Left renal cortex interstitium (tissue), 4 donors: ENCODE measurements around the gene STK32B. TPM values are rescaled to one million over a fixed set of nuclear protein-coding genes. Genes with fewer than 3 reads are reported as not detected.
"Not testable (repeated sequence)": the region's sequence is repeated elsewhere in the genome, so short reads cannot be mapped to it uniquely, and the experiment has no call there.

Source experiments
- DNase-seq, 4 donors: peaks; one replicate each; pipeline ENCODE4 v3.0.0-alpha.2; 2013; ENCODE audit warnings: low read depth in 4 of 4, low spot score in 2 of 4, missing footprints in 1 of 4
- polyA plus RNA-seq, 4 donors: library from polyadenylated mRNA; unstranded; fragments of 120-200 nt; gene quantifications; one replicate each; pipeline ENCODE4 v1.2.1, GENCODE V29; 2013; ENCODE audit not compliant: insufficient read length in 4 of 4

STK32B gene
- 10 to 100 TPM in 2 of 4 donors, 1 to 10 TPM in 2; 8.9 to 10.7 (median 9.6) TPM for polyA plus RNA-seq

DNA sequence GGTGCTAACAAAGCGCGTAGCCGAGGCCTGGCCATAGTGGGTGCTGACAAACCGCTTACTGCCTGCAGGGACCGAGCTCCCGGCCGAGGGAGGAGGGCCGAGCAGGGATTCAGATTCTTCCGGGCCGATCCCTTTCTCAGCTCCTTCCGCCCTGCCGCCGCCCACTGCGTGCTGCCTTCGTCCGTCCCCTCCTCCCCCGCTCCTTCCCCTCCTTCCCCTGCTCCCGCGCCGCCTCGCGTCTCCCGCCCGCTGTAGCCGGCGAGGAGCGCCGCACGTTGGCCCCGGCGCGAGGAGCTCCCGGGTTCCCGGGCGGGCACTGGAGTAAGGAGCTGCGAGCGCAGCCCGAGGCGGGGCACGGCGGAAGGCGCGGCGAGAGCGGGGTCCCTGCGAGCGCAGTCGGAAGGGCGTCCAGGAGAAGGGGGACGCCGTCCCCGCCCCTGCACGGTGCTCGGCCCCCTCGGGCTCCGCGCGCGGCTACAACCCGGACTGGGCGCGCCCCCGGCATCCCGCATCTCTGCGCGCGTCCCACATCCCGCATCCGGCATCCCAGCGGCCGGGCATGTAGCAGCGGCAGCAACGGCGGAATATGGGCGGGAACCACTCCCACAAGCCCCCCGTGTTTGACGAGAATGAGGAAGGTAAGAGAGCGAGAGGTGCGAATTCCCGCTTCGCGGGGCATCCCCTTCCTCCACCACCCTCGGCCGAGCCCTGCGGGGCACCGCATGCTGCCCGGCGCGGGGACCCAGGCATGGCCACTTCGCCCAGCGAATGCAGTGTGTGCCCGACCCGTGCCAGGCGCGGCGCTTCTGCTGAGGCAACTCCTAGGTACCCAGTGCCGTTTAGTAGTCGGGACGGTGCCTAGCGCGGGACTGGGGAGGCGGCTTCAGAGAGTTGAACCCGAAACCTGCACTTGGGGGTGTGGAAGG is at the start of gene STK32B:
Gene STK32B, plus strand, starts transcription at position 203 of the 926 bp plus-strand sequence.
- no peak for DNase-seq

DNA sequence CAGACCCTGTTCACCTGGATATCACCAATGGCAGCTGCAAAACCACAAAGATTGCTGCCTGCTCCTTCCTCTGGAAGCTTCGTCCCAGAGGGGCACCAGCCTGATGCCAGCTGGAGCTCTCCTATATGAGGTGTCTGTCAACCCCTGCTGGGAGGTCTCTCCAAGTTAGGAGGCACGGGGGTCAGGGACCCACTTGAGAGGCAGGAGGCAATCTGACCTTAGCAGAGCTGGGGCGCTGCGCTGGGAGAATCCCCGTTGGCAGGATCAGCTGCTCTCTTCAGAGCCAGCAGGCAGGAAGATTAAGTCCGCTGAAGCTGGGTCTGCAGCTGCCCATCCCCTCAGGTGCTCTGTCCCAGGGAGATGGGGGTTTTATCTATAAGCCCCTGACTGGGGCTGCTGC is 49.6 kb upstream of the STK32B start:
- DNase-seq = not testable (repeated sequence)

DNA sequence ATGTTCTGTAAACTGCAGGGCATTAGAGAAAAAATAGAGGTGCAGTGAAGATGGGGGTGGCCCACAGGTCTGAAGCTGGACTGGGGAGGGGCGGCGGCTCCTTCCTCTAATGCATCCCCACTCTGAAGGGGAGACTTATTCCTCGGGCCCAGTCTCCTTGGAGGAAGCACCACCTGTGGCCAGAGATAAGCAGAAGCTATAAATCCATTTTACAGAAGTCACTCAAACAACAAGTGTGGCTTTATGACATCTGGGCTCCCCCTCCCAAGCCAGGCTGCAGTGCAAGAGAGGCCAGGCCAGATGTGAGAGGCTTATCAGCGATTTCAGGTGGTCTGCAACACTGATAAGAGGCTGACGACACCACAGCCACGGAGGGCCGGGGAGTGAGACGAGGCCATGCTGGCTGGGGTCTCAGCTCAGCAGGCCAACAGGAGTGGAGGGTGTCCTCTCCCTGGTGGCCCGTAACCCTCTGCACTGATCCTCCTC is 47.9 kb upstream of the STK32B start:
- no peak for DNase-seq

DNA sequence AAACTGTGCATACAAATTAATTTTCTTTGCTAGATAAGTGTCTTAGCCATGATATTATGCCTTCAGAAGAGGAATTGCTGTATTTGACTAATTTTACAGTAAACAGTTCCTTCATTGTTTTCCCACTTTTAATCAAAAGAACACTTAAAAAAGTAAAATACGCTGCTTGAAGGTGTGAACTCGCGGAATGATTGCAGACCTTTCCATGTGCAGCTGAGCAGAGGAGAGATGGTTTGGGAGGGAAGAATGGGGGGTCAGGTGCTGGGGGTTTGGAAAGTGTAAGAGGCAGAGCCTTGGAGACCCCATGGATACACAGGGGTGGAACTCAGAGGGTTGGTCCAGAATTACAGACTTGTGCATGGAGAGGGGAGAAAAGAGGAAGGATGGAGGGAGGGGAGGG is 47.4 kb upstream of the STK32B start:
- DNase-seq = no peak

DNA sequence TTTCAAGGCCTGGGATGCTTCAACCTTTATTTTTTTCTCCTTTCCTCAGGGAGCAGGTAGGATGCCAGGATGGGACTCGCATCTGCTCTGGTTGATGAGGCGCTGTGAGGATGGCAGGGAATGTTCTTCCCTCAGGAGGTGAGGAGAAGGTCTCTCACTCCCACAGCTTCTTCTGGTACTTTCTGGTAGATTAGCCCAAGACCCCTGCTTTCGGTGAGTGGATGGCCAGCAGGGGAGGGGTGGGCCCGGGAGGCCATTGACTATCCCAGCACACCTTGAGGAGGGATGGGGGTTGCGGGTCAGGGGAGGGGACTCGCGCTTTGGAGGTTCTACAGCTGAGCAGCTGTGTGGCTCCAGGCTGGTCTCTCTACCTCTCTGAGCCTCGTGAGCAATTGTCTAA is 46.8 kb upstream of the STK32B start:
- DNase-seq = no peak

DNA sequence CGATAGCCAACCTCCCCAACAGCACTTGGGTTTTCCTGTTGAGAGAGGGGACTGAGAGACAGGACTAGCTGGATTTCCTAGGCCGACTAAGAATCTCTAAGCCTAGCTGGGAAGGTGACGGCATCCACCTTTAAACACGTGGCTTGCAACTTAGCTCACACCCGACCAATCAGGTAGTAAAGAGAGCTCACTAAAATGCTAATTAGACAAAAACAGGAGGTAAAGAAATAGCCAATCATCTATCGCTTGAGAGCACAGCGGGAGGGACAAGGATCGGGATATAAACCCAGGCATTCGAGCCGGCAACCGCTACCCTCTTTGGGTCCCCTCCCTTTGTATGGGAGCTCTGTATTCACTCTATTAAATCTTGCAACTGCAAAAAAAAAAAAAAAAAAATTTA is 44.3 kb upstream of the STK32B start:
- DNase-seq = not testable (repeated sequence)

DNA sequence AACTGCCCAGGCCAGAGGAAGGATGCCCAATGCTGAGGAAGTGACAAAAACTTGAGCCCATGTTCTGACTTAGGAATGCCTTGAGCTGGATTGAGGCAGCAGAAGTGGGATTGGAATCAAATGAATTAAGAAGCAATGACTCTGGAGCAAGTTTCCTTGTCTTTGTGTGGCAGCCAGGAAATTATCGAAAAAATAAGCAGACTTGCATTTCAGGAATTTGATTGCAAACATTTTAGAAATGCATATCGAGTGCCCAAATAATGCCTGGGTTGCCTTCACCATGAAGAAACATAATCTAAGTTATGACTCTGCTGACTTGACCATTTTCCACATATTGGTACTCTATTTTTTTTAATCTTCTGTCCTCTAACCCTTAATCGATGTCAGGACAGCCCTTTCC is 41.5 kb upstream of the STK32B start:
- DNase-seq = no peak

DNA sequence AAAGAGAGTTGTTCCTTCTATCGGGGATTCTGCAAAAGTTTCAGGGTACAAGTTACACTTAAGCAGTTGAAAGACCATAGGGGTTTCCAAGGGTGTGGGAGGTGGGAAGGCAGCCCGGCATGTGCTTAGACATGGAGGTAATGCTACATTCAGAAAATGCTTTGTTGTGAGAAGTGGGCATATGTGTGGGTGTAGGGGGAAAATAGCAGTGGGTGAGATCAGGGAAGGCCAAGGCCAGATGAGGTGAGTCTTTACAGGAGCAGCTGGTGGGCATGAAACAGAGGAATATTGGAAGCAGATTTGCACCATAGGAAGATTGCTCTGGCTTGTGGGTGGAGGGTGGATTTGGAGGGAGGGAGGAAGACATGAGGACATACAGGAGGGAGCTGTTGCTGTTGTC is 40.3 kb upstream of the STK32B start:
- DNase-seq = no peak

DNA sequence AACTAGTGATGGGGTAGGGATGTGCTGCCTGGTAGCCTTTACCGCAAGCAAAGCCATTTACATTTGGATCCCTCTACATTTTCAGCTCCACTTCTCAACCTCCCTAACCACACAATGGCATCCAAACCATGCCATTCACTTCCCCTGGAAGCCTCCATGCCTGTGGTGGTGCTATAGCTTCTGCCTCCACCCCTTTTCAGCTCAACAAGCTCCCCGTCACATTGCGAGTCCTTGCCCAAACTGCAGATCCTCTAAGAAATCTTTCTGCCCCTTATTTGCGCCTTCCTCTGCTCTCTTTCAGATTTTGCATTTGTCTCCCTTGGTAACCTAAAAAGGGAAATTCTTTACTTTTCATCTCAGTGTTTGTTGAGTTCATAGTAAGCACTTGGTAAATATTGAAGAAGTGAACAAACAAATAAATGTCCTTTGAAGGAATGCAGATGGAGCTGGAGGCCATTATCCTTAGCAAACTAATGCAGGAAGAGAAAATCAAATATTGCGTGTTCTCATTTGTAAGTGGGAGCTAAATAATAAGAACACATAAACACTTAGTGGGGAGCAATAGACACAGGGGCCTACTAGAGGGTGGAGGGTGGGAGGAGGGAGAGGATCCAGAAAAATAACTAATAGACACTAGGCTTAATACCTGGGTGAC is 38.9 kb upstream of the STK32B start:
- no peak for DNase-seq

DNA sequence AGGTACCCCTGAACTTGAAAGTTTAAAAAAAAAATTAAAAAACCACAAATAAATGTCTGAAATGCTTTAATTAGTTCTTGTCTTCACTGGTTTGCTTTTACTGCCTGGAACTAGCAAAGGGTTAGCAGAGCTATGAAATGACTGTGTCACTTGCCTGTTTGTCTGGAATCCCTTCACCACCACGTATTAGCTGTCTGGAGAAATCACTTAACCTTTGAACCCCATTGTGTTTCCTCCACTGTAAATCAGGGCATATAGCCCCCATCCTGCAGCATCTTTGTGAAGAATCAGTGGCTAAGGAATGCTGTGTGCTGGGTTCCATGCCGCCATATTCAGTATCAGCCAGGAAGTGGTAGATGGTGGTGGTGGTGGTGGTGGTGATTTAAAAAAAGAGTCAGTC is 38.3 kb upstream of the STK32B start:
- no peak for DNase-seq

DNA sequence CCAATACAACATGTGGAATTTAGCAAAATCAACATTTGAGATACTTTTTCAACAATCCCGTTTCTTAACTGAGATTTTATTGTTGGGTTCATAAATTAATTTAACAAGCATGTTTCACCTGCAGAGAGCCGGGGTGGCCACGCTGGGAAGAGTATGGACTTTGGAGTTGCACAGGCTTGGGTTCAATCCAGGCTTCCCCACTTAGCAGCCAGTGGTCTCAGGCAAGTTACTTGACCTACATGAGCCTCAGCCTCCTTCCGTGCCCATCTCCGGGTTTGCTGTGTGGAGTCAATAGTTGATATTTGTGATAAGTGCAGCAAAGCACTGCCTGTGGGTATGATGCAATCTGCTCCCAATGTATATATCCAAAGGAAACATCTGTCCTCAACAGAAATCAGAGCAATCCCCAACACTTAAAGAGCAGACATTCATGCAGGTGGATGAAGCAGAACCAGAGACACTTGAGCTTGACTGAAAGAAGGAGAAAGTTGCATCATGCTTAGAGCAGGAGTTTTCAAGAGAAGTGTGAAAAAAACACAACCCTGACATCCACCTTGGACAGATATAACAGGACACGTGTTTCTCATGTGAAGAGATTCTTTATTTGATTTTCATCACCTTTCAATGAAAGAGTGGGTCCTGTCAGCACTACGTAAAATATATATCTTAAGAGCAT is 37.1 kb upstream of the STK32B start:
- DNase-seq = no peak

DNA sequence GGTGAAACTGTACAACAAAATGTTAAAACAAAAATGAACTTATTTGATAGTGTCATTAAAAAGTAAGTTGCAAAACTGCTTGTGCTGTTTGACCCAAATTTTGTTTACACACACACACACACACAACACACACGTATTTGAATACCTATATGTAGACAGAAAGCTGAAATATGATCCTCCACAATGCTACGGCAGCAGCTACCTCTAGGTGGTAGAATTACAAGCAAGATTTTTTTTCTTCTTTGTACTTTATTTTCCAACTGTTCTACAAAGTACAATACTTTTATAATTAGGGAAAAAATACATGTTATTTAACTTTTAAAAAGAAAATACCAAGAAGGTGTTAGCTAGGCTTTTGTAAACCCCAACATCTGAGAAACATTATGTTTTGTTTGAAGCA is 33.2 kb upstream of the STK32B start:
- DNase-seq = no peak

DNA sequence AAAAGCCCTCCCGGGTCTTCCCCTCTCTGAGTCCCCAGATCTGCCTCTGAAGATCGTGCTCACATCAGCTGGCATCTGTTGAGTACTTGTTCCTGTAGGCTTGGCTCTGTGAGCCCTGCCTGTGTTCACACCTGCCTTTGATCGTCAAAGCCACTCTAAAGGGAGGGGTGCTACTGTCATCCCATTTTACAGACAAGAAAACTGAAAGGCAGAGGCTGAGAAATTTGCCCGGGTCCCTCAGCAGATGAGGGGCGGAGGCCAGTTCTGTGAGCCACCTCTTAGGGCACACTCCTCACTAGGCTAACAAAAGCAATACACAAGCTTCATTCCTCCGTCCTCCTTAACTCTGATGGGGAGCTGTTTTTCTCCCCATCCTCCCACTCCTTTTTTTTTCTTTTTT is 32.7 kb upstream of the STK32B start:
- DNase-seq = no peak

DNA sequence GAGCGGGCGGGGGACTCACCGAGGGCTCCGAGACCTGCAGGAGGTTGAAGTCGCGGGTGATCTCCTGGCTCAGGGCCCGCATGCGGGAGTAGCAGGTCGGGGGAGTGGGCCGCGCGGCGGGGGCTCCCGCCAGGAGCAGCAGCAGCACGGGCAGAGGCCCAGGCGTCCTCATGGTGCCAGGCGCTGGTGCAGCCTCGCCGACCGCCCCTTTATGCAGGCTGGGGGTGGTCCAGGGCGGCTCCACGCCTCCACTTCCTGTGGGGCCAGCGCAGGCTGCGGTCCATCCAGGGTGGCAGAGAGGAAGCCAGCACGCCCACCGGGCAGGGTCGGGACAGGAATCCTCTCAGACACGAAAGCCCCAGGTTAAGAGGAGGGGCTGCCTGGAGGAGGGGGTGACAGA is 32.0 kb upstream of the STK32B start, which contains the start of gene CYTL1:
Gene CYTL1, minus strand, starts transcription at position 185 of the 400 bp plus-strand sequence. Its CDS starts 13 bp downstream, at position 172.
- DNase-seq = no peak

DNA sequence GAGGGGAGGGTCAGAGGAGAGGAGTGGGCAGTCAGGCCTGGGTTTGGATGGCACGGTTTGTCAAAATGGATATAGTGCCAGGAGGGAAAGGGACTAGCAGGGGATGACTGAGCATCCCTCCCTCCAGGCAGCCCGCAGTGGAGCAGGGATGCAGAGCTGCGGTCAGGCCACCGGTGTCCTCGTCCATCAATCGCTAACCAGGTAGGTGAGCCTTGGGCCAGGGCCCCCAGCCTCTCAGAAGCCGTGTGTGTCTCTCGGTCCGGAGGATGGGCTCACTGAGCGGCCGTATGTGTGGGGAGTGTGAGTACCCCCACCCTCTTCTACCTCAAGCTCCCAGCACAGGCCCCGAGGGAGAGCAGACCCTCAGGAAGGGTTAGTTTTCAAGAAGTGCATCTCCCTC is 31.5 kb upstream of the STK32B start:
- DNase-seq = no peak

DNA sequence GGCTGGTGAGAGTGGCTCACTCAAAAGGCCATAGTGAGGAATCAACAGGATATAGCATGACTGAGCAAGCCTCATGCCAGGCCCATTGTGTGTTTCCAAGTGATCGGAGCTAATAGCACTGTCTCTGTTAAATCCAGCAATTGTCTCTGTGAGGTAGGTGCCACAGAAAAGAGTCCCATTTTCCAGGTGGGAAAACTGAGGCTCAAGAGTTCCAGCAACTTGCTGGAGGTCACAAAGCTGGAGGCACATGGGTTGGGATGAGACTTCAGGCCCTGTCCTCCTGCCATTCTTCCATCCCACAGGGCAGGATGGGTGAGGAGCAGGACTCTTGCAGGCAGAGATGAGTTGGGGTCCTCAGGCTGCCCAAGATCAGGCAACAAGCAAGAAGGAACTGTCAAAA is 30.9 kb upstream of the STK32B start:
- DNase-seq = no peak

DNA sequence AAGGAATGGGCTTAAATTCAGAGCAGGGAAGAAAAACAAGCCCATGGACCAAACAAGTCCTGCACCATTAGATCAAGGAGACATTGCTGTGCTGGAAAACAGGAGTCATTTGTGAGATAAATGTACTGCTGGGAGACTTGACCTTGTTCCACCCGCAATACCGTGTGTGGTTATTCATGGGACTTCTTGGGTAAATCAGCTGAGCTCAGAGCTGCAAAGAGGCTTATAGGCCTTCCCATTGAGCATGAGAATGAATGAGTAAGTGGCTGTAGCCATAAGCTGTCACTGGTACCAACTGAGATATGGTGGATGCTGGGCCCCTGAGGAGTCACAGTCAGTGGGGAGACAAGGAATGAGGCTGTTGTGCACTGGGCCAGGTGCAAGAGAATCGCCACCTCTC is 29.7 kb upstream of the STK32B start:
- DNase-seq = no peak

DNA sequence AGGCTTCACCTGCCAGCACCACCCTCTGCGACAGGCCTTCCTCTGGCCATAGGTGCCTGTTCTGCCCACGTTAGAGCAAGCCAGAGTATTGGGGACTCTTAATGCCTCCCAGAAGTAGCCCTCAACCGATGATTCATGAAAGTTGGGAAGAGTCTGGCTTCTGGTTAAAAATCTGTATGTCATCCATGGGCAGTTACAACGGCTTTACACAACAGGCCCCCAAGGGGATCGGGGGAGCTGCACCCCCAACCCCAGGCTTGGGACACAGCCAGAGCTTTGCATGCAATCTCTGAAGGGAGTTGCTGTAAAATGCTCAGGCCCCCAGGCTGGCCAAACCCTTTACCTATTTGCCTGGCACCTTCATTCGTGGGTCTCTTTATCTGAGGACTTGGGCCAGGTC is 26.6 kb upstream of the STK32B start:
- DNase-seq = no peak

DNA sequence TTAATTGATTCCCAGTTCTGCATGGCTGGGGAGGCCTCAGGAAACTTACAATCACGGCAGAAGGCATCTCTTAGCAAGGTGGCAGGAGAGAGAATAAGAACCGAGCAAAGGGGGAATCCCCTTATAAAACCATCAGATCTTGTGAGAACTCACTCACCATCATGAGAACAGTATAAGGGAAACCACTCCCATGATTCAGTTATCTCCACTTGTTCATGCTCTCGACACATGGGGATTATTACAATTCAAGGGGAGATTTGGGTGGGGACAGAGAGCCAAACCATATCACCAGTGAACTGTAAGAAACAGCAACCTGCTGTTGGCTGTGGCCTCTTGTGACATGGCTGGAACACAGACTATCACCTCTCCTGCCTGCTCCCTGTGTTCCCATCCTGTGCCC is 24.9 kb upstream of the STK32B start:
- no peak for DNase-seq

DNA sequence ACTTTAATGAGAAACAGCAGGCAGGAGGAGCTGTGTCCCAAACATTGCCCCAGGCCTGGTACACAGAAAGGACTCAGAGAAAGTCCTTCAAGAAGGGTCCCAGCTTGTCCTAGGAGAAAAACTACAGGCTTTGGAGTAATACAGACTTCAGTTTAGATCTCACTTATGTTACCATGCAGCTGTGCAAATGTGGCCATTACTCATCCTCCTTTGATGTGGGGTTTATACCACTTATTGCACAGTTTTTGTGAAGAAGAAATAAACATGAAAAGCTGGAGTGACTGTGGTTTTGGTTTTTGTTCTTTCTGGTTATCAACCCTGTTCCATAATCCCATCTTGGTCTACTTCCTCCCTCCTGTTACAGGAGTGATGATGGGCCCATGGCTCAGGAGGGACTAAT is 23.9 kb upstream of the STK32B start:
- DNase-seq = no peak

DNA sequence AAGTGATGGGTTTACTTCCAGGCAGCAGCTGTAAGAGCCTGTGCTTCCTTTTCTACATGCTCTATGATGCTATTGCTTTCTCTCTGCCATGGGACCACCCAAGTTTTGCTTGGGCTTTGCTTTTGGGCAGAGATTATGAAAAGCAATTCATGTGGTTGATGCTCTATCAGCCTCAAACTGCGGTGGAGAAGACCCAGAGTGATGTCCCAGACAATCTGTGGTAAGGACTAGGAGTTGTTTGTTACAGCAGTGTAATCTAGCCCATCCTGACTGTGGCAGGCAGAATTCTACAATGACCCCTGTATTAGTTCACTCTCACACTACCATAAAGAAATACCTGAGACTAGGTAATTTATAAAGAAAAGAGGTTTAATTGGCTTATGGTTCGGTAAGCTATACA is 22.8 kb upstream of the STK32B start:
- DNase-seq = no peak
